GM21360 (cell line): ENCODE measurements around the gene FOXP2.
"Not testable (repeated sequence)": the region's sequence is repeated elsewhere in the genome, so short reads cannot be mapped to it uniquely, and the experiment has no call there.

Experiments
- ATAC-seq: cut with Tn5 transposase; IDR thresholded peaks from one replicate; pipeline ENCODE4 v1.9.1; 2021; ENCODE audit warnings: mild to moderate bottlenecking, moderate library complexity; ENCODE audit not compliant: unreplicated experiment

Gene FOXP2

DNA sequence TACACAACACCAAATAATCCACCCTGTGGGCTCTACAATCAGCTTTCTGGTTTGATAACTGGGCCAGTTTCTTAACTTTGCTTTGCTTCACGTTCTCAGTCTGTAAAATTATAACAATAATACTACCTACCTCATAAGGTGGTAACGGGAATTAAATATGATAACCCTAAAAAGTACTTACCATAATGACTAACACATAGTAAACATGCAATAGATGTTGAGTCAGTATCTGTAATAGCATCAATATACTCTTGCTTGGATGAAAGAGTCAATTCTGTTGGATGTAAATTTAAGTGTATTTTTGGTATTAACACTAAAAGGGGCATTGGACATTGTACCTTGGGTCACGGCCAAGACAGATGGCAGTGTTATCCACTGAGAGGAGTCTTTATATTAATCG is 160.5 kb downstream of the FOXP2 start:
- ATAC-seq, result no peak

DNA sequence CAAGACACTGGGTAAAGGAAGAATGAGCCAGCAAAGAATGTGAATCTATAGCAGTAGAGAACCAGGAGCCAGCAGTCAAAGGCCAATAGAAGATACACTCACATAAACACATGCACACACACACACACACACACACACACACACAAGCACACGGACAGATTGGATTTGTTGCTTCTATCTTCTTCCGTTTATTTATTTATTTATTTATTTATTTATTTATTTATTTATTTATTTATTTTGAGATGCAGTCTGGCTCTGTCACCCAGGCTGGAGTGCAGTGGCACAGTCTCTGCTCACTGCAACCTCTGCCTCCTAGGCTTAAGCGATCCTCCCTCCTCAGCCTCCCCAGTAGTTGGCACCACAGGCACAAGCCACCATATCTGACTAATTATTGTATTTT is 166.3 kb downstream of the FOXP2 start:
- not testable (repeated sequence) for ATAC-seq

DNA sequence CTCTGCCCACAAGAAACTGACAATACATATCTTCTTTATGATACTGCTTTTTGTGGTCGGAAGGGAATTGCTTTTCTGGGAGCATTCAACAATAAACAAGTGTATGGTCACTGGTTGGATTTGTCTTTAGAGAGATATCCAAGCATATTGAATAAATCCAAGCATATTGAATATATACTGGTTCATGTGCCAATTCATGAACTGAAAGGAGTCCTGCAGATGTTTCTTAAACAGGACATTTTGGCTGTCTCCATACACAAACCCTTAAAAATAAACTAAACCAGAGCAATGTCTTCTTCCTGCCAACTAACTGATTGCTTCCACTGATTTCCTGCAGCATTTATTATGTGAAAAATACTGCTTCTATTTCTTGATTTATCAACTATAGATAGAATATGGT is 173.9 kb downstream of the FOXP2 start:
- ATAC-seq, result no peak

DNA sequence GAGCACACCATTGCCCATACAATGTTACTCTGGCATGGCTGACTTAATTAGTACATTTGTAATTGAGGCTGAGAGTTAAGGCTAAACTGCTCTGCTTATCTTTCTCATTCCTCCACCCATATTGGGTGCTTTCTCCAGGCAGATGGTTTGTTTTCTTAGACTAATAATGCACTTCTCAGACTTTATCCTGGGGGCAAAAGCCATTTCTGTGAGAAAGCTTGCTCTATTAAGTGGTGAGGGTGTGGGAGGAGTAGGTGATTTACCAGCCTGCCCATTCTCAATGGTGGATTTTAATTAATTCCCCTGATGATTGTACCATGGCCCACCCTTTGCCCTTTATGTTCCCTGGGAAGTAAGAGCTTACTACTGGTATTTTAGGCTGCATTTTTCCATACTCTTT is 174.8 kb downstream of the FOXP2 start:
- ATAC-seq, result no peak

DNA sequence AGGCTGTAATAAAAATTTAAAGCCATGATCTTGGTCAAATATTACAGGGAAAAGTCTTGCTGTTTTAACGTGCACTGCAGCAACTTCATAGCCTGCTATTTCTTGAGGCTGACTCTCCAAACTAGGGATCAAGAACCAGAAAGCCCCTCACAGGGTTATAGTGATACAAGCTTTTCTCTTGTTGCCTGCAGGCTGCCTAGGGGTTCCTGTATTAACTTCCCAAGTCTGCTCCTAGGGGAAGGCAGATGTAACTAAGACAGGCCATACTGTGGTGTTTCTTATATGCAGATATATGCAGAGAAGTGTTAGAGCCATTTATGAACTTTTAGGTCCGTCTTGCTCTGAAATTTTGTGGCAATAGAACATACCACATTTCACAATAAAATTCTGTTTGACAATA is 175.7 kb downstream of the FOXP2 start:
- no peak for ATAC-seq

DNA sequence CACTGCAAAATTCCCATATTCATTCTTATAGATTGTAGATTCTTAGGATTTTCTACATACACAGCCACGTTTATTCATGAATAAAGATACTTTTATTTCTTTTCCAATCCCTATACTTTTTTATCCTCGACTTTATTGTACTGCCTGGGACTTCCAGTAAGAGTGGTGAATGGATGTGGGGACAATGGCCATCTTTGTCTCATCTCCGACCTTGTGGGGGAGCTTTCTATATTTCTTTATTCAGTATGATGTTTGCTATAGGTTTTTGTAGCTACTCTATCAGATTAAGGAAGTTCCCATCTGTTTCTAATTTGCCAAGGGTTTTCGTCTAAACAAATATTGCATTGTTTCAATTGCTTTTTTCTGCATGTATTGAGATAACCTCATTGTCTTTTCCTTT is 184.3 kb downstream of the FOXP2 start:
- no peak for ATAC-seq

DNA sequence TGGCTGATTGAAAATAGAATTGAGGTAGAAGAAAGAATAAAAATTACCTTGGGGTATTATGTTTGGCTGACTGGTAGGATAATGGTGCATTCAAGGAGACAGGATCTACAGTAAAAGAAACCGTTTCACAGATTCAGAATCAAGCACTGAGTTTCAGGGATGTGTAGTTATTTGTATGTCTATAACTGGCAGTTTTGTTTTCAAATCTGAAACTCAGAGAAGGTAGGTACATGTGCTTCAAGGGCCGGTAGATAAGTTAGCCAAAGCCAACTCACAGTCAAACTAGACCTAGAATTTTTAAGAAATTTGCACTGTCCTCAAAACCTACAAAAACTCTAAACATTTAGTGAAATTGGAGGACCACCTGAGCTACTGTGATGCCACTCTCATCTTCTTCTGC is 191.5 kb downstream of the FOXP2 start:
- no peak for ATAC-seq

DNA sequence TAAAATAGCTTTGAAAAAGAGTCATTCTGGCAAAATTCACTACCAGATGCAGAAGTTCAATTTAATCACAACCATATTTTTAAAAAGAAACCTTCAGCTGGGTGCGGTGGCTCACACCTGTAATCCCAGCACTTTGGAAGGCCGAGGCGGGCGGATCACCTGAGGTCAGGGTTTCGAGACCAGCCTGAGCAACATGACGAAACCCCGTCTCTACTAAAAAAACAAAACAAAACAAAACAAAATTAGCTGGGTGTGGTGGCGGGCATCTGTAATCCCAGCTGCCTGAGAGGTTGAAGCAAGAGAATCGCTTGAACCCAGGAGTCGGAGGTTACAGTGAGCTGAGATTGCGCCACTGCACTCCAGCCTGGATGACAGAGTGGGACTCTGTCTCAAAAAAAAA is 194.2 kb downstream of the FOXP2 start:
- not testable (repeated sequence) for ATAC-seq

DNA sequence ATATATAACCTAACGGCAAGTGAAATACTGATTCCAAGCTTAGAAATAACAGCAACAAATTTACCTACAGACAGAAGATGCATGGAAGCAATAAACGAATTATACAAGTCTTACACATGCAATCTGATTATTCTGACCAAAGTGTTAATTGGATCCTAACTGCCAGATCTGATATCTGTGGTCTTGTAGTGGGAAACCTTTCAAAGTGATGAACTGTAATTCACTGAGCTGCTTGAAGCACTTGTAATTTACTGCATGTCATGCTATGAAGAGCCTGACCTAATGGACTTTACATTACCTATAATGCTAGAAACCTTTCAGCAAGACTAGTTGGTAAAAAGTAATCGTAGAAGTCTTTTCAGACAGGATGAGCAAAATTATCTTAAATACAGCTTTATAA is 205.6 kb downstream of the FOXP2 start:
- no peak for ATAC-seq

DNA sequence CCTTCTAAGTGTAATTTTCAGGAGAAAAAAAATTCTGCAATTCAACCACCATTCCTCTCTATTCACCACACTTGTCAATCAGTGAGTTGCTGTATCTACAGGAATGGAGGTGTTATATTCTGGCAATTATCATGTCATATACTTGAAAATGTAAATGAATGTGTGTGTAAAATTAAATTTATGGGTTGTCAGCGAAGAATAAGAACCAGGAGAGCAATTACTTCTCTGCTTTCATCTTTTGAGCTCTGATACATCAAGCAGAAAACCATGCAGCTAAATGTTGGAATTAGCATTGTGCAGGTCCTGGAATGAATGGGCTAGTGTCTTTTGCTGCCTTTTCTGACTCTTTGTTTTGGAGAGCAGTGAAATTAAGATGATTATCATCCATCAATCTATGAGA is 207.6 kb downstream of the FOXP2 start:
- ATAC-seq, result no peak

DNA sequence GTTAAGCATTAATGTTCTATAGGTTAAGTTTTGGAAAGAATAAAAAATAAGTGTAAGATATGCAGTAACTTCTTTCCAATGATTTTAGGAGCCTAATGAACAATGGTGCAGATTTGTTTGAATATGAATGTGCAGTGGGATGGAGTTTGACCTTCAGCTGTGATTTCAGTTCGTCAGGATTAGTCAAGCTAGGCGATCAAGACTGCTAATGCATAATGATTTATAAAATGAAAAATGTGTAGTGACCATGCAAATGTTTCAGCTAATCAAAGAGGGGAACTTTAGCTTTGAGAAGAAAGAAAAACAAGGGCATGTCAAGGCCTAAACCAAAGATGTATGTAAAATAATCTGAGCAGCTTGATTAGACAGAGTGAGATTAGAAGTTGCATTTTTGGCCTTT is 208.5 kb downstream of the FOXP2 start:
- ATAC-seq, result no peak

DNA sequence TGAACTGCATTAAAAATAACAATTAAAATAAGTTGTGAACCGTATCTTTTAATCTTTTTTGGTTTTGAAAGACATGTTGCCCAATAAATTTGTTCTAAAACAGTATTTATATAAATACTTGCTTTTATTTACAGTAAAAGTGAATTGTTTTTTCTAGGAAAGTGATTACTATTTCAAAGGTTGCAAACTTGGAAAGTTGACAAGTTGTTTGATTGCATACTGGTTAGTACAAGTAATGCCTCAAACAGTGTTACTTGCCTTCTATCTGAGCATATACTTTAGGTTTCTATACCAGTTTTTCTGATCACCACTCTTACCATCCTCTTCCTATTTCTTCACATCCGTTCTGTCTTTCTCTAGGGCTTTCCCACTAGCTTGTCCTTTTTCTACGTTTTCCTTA is 212.6 kb downstream of the FOXP2 start:
- no peak for ATAC-seq

DNA sequence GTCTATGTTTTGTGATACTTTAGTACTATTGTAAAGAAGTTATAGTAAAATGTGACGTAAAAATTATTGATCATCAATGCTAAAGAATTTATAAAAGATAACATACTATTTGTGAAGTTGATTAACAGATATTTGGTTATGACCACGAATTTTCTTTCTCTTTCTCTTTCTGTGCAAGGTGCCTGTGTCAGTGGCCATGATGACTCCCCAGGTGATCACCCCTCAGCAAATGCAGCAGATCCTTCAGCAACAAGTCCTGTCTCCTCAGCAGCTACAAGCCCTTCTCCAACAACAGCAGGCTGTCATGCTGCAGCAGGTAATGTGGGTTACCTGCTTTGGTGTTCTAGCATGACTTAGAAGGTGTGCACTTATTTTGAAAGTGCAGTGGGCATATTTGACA is 213.7 kb downstream of the FOXP2 start:
- no peak for ATAC-seq

DNA sequence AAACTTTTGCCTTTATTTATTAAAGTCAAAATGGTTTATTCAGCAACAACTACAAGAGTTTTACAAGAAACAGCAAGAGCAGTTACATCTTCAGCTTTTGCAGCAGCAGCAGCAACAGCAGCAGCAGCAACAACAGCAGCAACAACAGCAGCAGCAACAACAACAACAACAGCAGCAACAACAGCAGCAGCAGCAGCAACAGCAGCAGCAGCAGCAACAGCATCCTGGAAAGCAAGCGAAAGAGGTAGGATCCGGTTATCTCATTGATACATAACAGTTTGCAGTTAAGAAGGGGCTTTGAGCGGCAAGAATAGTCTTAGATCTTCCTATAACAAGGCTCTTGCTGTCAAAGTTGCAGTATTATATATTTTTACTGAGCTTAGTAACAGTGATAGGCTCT is 215.1 kb downstream of the FOXP2 start:
- ATAC-seq, result no peak

DNA sequence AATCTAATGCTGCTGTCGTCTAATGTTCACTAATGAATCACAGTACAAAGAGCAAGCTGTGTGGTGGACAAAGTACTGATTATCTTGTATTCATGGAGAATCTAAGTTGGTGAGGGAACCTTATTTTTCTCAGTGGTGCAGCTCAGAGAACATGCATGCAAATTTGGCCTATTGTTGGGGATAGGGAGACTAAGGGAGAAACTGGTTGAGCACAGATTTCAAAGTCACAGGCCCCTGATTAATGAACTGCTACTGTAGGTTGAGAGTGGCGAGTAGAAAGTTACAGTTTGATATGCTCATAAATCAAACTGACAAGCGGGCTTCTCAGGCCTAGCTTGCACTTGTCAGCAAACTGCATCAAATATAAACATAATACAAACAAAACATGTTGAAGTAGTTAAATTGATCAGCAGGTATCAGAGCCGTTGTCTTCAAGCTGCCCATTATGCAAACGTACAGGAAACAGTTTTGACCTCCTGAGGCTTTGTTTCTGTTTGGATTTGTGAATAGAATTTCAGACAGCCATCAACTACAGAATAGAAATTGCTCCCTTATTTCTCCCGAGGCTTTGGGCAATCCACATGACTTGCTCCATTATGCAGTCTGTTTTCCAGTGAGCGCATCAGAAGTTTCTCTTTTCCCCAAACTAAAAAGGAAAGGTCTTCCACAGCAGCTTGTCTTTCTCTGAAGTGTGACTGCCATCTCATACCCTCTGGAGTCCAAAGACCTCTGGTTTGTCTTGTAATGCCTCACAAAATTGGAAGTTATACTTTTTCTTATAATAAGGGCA is 215.8 kb downstream of the FOXP2 start:
- no peak for ATAC-seq

DNA sequence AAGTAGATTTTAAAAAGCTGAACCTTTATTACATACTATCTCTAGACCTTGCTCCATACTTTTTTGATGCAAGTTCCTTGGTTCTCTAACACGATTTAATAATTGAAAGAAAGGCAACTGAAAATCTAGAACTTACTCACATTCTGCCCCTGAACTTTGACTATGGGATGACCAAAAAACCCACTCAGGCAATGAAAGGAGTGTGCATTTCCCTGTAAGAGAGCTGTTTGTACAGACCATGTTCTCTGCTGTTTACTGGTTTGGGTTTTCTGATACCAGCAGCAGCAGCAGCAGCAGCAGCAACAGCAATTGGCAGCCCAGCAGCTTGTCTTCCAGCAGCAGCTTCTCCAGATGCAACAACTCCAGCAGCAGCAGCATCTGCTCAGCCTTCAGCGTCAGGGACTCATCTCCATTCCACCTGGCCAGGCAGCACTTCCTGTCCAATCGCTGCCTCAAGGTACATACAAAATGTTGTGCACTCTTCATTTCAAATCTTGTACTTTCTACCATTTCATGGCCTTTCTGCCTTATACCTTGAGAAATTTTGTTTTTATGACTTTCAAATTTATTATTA is 216.7 kb downstream of the FOXP2 start:
- no peak for ATAC-seq

DNA sequence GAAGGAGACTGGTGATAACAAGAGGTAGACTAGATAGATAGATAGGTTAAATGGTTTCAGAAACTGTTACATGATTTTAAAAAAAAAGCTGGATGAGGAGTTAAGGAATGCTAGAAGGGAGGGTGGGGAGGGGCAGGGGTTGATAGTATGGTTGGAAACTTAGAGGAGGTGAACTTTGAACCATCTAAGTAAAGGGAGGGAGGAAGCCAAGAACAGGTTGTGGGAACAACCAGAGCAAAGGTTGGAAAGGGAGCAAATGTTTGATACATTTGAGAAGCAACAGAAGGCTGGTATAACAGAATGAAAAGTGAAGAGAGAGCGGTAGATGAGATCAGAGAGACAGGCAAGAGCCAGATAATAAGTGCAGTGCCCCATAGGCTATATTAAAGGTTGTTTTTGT is 224.8 kb downstream of the FOXP2 start:
- ATAC-seq, result no peak

DNA sequence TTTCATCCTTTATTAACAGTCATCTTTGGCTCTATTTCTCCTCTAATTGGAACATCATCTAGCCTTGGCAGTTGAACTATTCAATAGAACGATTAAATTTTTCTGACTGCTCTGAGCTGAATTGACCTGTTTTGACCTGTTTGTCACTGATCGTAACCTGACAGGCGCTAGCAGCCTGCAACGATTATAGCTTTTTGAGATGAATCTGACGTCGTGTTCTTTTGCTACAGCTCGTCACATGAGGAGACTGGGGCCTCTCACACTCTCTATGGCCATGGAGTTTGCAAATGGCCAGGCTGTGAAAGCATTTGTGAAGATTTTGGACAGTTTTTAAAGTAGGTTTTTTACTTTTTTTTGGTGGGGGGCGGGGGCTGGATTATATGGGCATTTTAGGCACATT is 229.8 kb downstream of the FOXP2 start:
- ATAC-seq, result no peak

DNA sequence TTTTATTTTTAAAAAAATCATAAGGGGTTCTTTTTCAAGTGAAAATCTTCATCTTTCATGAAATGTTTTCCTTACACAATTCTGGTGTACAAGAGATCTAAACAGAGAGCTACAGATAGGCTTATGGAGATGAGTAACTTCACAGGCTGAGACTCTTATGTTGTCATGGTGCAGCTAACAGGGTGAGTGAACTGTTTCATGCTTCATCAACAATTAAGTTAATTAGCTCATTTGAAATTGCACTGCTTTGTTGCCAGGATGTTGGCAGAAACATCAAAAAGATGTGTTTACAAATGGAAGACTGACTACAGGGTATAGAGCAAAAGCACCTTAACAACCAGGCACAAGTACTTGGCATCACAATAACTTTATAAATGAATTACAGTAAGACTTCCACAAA is 230.8 kb downstream of the FOXP2 start:
- no peak for ATAC-seq

DNA sequence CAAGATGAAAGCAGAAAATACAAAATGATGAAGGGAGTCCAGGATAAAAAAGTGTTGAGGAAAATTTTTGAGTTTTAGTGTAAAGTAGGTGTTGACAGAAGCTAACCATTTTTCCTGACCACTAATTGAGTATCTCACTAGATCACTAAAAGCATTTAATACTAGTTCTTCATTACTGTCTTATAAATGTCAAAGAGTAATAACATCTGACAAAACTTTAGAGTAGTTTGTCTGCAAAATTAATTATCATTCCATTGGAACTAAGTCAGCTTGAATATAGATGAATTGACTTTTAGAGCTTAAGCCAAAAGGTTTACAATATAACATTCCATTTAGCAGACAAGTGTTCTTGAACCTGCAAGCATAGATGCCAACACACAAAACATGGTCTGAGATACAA is 232.9 kb downstream of the FOXP2 start:
- no peak for ATAC-seq

DNA sequence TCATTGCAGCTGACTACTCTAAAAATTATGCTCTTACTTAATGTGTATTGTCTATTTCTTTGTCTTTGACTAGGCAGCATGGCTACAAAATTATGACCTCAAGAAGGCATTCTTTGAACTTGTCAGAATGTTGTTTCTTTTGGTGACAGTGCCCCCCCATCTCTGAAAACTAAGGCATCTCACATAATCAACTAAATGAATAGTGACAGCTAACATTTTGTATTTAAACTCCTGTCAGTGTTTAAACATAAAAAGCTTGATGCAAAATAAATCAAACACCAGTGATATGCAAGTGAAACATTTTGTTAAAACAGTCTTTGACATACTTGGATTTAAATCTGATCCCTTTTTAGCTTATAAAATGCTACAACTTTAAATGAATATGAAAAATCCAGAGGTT is 233.5 kb downstream of the FOXP2 start:
- no peak for ATAC-seq

DNA sequence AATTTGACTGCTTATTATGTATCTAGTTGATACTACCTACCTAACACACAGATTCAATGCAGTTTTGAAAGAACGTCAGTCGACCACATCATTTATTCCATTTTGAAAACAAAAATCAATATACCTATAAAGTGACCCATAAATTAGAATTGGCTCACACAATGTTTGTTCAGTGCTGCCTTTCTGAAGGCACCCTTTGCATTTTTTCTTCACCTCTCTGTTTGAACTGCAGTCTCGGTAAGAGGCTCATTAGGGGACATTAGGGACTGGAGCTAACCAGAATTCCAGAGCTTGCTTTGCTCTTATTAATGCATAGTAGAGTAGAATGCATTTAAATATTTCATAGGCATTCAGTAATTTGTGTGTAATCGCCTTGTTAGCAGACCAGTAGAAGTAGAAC is 234.1 kb downstream of the FOXP2 start:
- no peak for ATAC-seq

DNA sequence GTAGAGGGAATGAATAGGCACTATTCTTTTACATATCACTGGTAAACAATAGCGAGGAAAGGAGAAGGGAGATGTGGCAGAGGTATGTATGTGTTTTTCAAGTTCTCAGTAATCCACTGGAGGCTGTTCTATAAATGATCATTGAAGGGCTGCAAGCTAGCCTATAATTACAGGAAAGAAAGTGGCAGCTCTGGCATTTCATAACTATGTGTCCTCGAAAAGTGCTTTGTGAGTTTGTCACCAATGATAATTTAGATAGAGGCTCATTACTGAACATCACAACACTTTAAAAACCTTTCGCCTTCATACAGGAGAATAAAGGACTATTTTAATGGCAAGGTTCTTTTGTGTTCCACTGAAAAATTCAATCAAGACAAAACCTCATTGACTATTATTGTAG is 235.1 kb downstream of the FOXP2 start:
- no peak for ATAC-seq
